Endometrial microvascular endothelial cells (primary cell): ENCODE measurements around the gene NUP88. TPM values are rescaled to one million over a fixed set of nuclear protein-coding genes. Genes with fewer than 3 reads are reported as not detected.

ENCODE experiments used
- in situ Hi-C: cut with HindIII; loops from 2 replicates; pipeline ENCODE4 v1.10.0; 2017; ENCODE audit warnings: low sequenced_read_pairs, low pct_unique_long_range_greater_than_20kb; ENCODE audit errors: inconsistent ontology term
- total RNA-seq: library from RNA; depleted of rRNA; stranded (reverse); fragments of >200 nt; gene quantifications from one replicate; pipeline ENCODE4 v1.2.3, GENCODE V29; 2015; ENCODE audit errors: inconsistent ontology term

The NUP88 gene
- total RNA-seq, 1 donor from 2014 or later, result 81.7 TPM

DNA sequence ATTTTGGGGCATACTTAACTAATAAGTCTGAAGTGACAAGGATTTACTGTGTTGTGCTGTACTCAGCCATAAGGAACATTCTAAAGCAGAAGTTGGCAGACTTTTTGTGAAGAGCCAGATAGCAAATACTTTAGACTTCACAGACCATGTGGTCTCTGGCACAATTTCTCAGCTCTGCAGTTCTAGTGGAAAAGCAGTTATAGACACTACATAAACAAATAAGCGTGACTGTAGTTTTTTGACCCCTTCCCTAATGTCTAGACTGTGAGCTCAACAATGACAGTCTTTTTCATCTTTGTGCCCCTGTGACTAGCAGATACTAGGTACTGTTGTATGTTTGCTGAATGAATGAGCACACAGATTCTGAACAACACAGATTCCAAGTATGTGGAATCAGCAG is 5.4 kb upstream of the NUP88 start:
- in situ Hi-C loops, result no loop called here

DNA sequence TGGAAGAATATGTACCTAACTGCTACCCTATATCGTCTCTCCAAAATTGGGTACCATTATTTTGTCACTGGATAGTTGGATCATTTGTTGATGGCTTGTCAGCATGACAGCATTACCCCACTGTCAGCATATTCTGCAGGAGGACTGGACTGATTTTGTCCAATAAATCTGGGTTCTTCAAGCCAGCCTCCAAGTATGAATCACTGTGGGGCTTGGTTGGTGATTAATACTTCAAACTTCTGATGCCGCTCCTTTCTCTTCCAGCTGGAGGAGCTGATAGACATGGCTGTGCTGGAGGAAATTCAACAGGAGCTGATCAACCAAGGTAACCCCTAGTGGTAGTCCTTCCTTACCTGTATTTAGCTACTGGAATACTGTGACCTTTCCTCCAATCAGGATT is 3.0 kb upstream of the NUP88 start:
- in situ Hi-C loops, result no loop called here

GRCh38 chr17:5419959-5420653 is 644 bp upstream of the NUP88 start, which contains the start of gene RPAIN:
TSS of gene RPAIN (plus strand) at chr17:5420182. CDS start at chr17:5420211, 29 bp downstream.
- in situ Hi-C loops, result no loop called here

- in situ Hi-C loops, result no loop called here
Measured at GRCh38 chr17:5418858-5419355, 555 bp downstream of the NUP88 start.

DNA sequence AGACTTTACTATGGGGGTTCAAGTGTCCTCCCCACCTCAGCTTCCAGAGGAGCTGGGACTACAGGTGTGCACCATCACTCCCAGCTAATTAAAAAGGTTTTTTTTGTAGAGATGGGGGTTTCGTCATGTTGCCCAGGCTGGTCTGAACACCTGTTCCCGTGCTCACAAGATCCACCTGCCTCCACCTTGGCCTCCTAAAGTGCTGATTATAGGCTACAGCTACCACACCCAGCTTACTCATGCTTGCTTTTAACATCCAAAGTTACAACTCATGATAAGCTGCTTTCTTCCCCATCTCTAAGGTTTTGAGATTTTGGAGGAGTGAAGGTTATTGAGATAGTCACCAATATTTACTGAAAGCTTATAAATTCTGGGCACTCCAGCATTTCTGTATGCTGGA is 2.6 kb downstream of the NUP88 start:
- in situ Hi-C loops, result no loop called here

- in situ Hi-C loops, result no loop called here
Measured at GRCh38 chr17:5413682-5414081, 5.8 kb downstream of the NUP88 start.

GRCh38 chr17:5410594-5411272 is 8.7 kb downstream of the NUP88 start:
- in situ Hi-C loops, result no loop called here

DNA sequence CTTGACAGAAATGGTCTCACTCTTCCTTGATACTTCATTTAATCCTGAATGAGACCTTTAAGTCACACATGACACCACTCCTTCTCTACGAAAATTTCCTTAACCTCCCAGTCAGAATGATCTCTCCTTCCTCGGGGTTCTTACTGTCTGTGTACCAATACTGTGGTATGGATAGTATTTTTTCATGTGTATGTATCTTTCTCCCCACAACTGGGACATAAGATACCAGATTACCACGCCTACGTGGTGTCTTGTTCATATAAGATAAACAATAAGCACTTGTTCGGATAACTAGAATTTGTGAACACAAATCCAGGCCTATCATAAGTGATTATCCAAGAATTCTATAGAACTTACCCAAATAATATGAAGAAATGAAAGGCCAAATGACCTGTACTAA is 11.3 kb downstream of the NUP88 start:
- in situ Hi-C loops, result no loop called here

DNA sequence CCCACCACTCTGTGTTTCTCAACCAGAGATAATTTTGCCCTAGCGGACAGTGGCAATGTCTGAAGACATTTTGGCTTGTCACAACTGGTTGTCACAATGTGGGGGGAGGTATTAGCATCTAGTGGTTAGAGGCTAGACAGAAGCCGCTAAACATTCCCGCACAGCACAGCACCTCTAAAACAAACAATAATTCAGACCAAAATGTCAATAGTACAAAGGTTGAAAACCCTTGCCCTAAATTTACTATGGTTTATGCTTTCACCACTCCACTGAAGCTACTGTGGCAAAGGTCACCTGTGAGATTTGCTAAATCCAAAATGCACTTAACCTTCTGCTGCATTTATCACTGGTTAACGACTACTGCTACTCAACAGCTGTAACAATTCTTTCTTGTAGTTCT is 14.1 kb downstream of the NUP88 start:
- in situ Hi-C loops, result no loop called here

DNA sequence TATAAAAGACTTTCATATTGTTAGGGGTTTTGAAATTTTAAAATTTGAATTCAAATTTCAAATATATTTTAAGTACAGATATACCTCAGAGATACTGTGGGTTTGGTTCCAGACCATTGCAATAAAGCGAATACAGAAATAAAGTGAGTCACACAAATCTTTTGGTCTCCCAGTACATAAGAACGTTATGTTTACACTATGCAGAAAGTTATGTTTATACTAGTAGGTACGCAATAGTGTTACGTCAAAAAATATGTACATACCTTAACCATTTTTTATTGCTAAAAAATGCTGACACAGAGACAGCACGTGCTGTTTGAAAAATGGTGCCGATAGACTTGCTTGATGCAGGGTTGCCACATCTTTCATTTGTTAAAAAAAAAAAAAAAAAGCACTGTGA is 19.7 kb downstream of the NUP88 start:
- in situ Hi-C loops, result no loop called here

DNA sequence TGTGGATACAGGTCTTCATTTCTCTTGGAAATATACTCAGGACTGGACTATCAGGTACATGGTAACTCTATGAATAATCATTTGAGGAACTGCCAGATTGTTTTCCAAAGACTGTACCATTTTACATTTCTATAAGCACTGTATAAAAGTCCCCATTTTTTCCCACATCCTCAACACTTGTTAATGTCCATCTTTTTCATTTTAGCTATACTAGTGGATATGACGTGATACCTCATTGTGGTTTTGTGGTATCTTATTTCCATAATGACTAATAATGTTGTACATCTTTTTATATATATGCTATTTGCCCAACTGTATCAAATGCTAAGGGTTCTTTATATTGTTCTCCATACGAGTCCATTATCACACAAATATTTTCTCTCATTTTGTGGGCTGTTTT is 22.9 kb downstream of the NUP88 start:
- in situ Hi-C loops, result no loop called here

GRCh38 chr17:5391678-5392077 is 27.8 kb downstream of the NUP88 start:
- in situ Hi-C loops, result no loop called here

GRCh38 chr17:5381542-5381941 is 37.9 kb downstream of the NUP88 start:
- in situ Hi-C loops, result no loop called here

GRCh38 chr17:5380491-5381135 is 38.8 kb downstream of the NUP88 start:
- in situ Hi-C loops, result no loop called here

DNA sequence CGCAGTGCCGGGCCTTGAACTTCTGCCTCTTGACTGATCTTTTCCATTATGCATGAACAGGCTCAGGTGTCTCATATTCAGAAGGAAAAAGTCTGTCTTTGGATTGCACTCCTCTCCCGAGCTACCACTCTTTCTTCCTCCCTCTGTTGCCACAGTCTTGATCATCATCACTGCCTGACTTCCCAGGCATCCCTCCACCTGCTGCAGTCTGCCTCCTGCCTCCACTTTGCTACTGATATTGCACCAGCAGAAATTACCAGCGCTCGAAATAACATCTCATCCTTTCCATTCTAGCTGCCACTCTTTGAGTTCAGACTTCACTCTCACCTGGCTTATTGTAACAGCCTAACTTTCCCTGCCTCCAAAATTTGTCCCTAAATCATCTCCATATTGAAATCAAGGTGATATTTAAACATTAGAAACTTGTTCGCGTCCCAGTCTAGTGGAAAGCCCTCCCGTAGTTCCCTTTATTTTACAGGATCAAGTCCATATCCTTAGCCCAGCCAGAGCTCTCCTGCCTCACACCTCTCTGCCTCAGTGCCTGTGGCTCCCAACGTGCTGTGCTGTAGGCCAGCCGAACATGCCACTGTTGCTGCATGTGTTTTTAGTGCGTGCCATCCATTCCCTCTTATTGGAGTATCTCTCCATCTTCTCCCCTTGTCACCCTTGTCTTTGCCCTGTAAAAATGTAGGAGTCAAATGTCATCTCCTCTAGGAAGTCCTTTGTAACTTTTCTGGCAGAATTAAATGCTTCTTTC is 39.9 kb downstream of the NUP88 start:
- in situ Hi-C loops, result no loop called here

GRCh38 chr17:5378566-5379207 is 40.8 kb downstream of the NUP88 start:
- in situ Hi-C loops, result no loop called here

DNA sequence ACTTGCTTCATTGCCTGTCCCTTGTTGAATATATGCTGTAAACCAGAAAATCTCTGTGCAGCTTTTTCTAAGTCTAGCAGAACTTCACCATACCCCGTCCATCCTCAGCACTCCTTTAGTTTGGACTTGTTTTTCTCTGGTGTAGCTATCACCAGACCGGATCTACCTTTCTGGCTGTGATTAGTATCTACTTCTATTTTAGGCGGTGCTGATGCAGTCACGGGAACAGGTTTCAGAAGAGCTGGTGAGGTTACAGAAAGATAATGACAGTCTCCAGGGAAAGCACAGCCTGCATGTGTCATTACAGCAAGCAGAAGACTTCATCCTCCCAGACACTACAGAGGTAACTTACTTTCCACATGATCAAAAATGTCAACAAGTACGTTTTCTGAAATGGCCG is 46.4 kb downstream of the NUP88 start:
- in situ Hi-C loops, result no loop called here

DNA sequence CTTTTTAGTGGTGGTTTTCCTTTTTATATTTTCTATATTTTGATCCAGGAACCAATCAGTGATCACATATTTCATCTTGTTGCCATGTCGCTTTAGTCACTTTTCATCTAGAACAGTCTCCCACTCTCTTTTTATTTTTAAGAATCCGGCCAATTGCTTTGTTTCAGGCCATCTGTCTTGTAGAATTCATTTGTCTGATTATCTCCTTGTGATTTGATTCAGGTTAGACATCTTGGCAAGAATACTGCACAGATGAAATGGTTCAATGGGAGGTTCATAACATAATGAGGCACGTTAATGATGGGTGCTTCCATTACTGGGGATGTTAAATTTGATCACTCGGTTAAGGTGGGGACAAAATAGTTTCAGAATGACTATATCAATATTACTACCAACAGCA is 49.1 kb downstream of the NUP88 start:
- in situ Hi-C loops, result no loop called here

DNA sequence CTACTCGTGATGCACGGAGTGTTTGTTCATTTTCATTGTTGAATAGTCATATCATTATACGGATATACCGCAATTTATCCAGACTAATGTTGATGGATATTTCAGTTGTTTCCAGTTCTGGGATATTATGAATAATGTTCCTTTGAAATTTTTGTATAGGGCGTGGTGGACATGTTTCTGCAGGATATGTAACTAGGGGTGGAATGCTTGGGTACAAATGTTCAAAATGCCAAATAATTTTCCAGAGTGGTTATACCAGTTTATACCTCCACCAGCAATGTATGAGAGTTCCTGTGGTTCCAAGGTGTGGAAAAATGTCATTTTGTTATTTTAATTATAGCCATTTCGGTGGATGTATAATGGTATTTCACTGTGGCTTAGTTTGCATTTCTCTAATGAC is 53.6 kb downstream of the NUP88 start:
- in situ Hi-C loops, result no loop called here
